ENCODE measurements around the gene MAPK8.

DNA sequence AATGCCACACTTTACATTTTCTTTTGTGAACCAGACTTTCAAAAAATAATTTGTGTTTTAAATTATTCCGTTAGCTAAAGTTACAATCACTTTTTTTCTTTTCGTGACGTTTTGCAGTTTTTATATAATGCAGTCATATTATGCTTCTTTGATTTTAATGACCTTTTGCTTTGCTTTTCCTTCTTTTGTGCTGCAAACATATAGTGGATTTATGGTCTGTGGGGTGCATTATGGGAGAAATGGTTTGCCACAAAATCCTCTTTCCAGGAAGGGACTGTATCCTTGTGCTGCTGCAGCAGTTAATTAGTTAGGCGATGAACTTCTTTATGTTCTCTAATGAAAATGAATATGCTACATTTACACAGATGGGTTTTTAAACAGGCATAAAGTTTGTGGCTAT, 117.4 kb downstream of the MAPK8 start:
- TF ChIP-seq FOXA1 (IDR thresholded peaks at IDR 0.05) (no peak), SP1 (IDR thresholded peaks at IDR 0.05) (no peak)
